Middle frontal gyrus (tissue), 1 donor: Measurements from ENCODE around the gene CD38.
"Not testable (repeated sequence)": the region's sequence is repeated elsewhere in the genome, so short reads cannot be mapped to it uniquely, and the experiment has no call there.

Experiments used
- DNase-seq: peaks from one replicate; pipeline ENCODE4 v3.0.0-alpha.2; 2015; ENCODE audit warnings: low spot score; ENCODE audit errors: extremely low spot score

Gene CD38

DNA sequence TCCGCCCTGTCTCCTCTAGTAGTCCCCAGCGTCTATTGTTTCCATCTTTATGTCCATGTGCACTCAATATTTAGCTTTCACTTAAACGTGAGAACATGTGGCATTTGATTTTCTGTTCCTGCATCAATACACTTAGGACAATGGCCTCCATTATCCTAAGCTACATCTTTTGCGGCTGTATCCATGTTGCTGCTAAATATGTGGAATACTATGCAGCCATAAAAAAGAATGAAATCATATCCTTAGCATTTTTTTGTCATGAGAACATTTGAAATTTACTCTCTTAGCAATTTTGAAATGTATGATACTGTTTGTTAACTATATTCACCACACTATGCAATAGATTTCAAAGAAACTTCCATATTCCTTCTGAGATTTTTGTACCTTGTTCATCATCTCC lies 19.8 kb upstream of the CD38 start:
- no peak for DNase-seq

DNA sequence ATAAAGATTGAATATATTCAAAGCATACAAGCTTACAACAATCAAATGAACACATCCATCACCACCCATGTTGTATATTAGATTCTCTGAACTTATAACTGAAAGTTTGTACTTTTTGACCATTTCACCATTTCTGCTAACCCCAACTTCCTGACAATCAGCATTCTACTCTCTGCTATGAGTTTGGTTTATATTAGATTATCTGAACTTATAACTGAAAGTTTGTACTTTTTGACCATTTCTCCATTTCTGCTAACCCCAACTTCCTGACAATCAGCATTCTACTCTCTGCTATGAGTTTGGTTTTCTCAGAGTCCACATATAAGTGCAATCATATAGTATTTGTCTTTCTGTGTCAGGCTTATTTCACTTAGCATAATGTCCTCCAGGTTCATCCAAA lies 15.7 kb upstream of the CD38 start:
- not testable (repeated sequence) for DNase-seq

DNA sequence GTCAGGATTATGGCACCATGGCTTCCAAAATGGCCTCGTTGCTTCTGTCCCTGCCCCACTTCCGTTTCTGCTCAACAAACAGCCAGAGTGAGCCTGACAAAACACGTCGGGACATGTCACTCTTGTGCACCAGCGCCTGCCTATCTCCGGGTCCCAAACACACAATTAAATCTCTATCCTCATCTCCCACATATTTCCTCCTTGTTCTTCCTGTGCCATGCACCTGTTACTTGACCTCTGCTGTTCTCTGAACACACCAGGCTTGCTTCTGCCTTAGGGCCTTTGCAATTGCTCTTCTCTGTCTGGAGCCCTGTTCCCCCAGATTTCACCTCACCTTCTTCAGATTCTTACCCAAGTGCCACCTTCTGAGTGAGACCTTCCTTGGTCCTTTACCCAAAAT lies 12.7 kb upstream of the CD38 start:
- no peak for DNase-seq

DNA sequence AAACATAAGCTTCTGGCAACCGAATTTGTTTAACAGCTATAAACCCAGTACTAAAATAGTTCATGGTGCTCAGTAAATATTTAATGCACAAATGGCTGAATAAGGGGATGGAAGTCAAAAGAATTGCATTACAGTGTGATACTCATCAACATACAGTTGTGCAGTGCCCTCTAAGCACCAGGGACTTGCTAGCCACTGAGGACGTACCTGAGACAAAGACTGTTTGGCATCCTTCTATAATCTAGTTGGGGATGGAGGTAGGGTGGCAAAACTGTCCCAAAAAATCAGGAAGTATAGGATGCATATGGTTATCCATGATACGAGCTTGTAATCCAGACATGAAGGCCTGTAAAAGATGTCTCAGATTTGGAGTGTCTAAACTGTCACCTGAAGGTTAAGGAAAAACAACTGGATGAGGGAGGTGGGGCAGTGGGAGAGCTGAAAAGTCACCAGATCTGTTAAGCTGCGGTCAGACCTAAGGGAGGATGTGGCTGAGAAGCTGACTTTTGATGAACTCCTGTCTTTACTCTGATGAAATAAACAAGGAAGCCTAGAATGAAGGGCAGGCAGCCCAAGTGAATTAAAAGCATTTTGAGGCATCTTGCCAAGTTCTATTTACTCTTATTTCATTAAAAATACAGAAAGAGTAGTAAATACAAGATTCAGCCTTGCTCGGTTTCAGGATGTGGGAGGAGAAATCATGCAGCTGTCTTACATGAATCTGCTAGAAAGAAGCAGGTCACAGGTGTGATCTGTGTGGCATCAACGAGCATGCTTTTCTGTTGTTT lies 12.0 kb upstream of the CD38 start:
- DNase-seq, result no peak

GRCh38 chr4:15766821-15767220 lies 11.3 kb upstream of the CD38 start:
- no peak for DNase-seq

GRCh38 chr4:15769202-15769601 lies 8.9 kb upstream of the CD38 start:
- DNase-seq, result no peak

- DNase-seq, result no peak
Observed at GRCh38 chr4:15771216-15772058, 6.7 kb upstream of the CD38 start.

DNA sequence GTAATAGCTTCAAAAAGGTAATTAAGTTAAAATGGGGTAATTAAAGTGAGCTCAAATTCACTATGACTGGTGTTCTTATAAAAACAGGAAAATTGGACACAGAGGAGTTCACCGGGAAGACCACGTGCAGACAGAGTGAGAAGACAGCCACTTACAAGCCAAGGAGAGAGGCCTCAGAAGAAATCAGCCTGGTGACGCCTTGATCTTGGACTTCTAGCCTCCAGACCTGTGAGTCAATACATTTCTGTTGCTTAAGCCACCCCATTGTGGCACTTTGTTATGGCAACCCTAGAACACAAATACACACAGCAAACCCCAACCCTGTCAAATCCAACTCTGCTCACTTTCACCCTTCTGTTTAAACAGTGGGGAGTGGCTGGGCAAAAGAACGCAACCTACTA lies 4.1 kb upstream of the CD38 start:
- no peak for DNase-seq

- DNase-seq, result no peak
Observed at GRCh38 chr4:15776871-15777648, 1.1 kb upstream of the CD38 start.

DNA sequence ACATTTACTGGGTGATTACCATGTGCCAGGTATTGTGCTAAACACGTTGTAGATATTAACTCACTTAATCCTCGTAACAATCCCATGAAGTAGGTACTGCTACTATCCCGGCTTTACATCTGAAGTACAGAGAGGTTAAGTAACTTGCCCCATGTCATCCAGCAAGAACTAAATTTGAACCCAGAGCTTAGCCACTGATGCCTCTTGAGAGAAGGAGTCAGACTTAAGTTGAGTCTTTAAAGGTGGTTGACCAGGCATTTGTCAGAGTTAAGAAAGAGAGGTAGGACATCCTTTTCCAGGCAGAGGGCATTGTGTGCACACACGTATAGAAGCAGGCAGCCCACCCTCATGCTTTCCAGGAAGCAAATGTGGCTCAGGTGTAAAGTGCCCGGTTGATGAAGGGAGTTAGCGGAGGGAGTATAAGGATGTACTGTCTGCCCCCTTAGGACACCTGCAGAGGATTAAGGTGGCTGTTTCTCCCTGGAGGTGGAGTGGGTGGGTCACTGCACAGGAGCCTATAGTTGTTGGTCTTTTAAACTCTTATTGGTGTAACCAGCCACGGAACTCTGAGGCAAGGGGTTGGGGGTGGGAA lies 335 bp upstream of the CD38 start:
- DNase-seq, result no peak

DNA sequence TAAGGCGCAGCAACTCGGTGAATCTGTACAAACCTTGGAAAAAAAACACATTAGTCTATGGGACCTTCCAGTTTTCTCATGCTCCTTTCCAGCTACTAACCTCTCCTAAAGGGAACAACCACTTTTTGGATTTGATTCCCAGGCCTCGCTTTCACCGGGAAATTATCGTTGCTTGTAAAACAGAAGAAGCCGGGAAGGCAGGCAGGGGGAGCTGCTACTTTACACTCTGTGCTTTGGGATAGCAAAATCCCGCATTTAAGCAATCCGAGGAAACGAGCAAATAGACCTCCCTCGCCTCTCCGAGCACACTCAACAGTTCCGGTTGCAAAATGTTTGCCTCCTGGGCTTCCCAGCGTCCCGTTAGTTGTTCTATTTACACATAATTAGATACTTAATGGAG lies 1.2 kb downstream of the CD38 start:
- DNase-seq, result peak; percentile 31

DNA sequence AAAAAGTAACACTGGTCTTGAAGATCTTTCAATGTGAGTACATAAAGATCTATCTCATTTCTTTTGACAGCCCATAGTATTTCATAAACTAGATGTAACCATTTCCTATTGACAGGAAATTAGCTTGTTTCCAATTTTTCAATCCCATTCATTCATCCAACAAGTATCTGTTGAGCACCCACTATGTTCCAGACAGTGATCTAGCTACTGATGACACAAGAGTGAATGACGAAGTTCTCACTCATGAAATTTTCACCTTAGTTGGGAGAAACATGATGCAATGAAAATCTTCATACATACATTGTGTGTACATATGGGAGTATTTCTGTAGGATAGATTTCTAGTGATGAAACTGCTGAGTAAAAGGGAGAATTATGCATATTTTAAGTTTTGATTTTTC lies 1.7 kb downstream of the CD38 start:
- no peak for DNase-seq

GRCh38 chr4:15781427-15782095 lies 3.4 kb downstream of the CD38 start:
- DNase-seq, result no peak

DNA sequence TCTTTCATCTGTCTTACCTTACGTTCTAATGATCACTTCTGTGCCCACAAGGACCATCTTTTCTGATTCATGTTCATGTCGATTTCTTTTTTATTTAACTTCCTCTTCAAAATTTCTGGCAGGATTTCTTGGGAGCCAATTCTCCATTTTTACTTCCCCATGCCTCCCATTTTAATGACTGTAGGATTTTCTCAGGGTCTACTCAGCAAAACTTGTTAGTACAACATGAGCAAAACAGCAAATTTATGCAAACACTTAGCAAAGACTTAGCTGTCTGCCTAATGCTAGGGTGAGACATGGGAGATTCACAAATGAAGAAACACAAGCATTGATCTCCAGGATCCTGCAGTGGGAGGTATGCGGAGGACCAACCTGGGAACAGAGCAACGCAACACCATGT lies 5.5 kb downstream of the CD38 start:
- no peak for DNase-seq

- no peak for DNase-seq
Observed at GRCh38 chr4:15784959-15785634, 7.0 kb downstream of the CD38 start.

- no peak for DNase-seq
Observed at GRCh38 chr4:15786743-15787142, 8.6 kb downstream of the CD38 start.

- no peak for DNase-seq
Observed at GRCh38 chr4:15792974-15793373, 14.8 kb downstream of the CD38 start.

DNA sequence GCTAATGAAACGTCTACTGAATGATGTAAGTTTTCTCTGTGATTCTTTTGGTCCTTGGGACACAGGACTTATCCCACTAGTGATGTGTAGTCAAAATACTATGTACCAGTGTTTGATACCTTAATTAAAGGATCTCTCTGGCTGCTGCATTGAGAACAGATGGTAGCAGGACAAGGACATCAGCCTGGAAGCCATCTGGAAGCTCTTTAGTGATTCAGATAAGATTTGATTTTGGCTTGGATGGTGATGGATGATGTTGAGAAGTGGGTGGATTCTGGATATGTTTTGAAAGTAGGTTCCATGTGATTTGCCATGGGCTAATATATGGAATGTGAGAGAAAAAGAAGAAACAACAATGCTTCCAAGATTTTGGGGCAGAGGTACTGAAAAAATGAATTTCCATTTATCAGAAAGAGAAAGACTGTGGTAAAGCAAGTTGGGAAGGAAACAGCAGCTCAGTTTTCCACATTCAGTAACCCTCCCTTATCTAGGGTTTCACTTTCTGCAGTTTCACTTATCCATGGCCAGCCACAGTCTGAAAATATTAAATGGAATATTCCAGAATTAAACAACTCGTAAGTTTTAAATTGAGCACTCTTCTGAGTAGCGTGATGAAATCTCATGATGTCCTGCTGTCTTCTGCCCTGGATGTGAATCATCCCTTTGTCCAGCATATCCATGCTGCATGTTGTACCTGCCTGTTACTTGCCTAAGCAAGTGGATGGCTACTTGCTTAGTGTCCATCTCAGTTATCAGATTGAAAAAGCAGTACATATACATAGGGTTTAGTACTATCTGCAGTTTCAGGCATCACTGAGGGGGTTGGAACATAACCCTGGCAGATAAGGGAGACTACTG lies 15.6 kb downstream of the CD38 start:
- no peak for DNase-seq

DNA sequence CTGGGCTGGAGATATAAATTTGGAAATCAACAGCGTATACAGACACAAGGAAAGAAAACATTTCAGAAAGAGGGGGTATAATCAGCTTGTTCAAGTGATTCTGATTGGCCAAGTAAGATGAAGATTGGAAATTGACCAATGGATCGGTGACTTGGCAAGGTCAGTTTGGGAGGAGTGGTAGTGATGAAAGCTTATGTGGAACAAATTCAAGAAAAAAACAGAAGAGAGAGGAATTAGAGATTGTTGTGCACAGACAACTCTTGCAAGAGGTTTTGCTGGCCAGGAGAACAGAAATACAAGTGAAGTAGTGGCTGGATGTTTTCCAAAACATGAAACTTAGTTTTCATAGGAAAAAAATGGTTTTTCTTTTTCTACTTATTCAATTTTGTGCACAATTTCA lies 16.3 kb downstream of the CD38 start:
- no peak for DNase-seq

GRCh38 chr4:15794905-15795304 lies 16.8 kb downstream of the CD38 start:
- DNase-seq, result no peak
